Measurements from ENCODE around the gene SLC6A12. TPM values are rescaled to one million over a fixed set of nuclear protein-coding genes. Genes with fewer than 3 reads are reported as not detected.

Gene SLC6A12
- total RNA-seq, 4 donors from 2014 or later: 0.57 TPM; not detected in 3

DNA sequence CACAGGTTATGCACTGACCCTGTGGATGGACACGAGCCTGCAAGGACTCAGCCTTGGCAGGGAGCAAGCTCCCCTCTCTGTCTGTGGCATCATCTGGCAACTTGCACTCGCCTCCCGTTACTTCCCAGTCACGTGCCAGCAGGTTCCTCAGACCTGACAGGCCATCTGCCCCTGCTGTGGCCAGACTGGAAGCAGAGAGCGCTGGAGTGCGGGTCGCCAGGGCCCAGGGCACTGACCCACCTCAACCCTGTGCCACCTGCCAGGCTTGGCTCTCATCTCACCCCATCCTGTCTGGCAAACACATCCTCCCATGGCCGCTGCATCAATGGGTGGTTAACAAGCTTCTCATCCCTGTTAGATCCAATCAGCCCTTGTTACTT lies 28.4 kb downstream of the SLC6A12 start:
- intact Hi-C loops (cut with DNase I): no loop called here
- Histone ChIP-seq H3K27me3 (peaks cover 0 to 41% (median 0%) of the 10 kb centered on the region in 4 donors), H3K4me1 (peaks cover 8 to 18% (median 11%) of the 10 kb centered on the region in 3 donors), H3K9me3 (no peaks in the 10 kb centered on the region), H3K36me3 (no peaks in the 10 kb centered on the region), H3K4me3 (no peak overlapping the region), H3K27ac (no peak overlapping the region)
- TF ChIP-seq POLR2A (IDR thresholded peaks at IDR 0.05): no peak
- TF ChIP-seq, protein P1, sequence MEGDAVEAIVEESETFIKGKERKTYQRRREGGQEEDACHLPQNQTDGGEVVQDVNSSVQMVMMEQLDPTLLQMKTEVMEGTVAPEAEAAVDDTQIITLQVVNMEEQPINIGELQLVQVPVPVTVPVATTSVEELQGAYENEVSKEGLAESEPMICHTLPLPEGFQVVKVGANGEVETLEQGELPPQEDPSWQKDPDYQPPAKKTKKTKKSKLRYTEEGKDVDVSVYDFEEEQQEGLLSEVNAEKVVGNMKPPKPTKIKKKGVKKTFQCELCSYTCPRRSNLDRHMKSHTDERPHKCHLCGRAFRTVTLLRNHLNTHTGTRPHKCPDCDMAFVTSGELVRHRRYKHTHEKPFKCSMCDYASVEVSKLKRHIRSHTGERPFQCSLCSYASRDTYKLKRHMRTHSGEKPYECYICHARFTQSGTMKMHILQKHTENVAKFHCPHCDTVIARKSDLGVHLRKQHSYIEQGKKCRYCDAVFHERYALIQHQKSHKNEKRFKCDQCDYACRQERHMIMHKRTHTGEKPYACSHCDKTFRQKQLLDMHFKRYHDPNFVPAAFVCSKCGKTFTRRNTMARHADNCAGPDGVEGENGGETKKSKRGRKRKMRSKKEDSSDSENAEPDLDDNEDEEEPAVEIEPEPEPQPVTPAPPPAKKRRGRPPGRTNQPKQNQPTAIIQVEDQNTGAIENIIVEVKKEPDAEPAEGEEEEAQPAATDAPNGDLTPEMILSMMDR (IDR thresholded peaks at IDR 0.05): no peak
- 72% methylated on average over 3 of the region's 8 CpGs; no CpG with 5 or more reads in 1 of the 2 donors for WGBS, 2 donors
- DNase-seq: no peak

DNA sequence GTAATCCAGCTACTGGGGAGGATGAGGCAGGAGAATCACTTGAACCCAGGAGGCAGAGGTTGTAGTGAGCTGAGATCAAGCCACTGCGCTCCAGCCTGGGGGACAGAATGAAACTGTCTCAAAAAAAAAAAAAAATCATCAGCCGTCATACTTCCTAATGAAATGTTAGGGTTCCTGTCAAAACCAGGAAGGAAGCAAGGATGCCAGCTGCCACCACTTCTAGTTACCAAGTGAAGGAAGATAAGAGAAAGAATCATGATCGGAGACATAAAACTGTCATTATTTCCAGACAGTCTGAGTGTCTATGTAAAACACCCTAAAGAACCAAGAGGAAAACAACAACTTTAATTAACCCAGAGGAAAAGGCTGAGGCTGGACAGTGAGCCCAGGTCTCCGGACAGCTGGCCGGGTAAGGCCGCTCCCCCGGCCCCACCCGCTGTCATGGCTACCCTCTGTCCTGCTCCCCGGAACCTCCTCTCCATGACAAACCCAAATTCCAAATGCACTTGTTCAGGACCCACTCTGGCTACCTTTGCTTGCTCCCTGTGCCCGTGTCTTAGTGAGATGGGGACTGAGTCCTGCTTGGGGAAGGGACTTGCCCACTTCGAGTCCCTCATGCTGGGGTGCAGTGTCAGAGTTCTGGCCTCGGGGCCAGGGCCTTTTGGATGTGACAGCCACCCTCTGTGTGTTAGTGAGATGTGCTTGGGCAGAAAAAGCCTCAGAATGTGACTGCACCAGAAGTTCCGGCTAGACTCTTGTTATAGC lies 29.0 kb downstream of the SLC6A12 start:
- intact Hi-C loops (cut with DNase I): no loop called here
- Histone ChIP-seq H3K9me3 (no peaks in the 10 kb centered on the region), H3K27me3 (peaks cover 0 to 35% (median 0%) of the 10 kb centered on the region in 4 donors), H3K4me3 (no peak overlapping the region), H3K27ac (no peak overlapping the region), H3K36me3 (no peaks in the 10 kb centered on the region), H3K4me1 (peaks cover 8 to 22% (median 12%) of the 10 kb centered on the region in 3 donors)
- no peak for TF ChIP-seq POLR2A (IDR thresholded peaks at IDR 0.05)
- TF ChIP-seq, protein P1 (IDR thresholded peaks at IDR 0.05): no peak
- WGBS, 2 donors: 64 to 72% methylated on average over 12 of the region's 13 CpGs
- DNase-seq: no peak

DNA sequence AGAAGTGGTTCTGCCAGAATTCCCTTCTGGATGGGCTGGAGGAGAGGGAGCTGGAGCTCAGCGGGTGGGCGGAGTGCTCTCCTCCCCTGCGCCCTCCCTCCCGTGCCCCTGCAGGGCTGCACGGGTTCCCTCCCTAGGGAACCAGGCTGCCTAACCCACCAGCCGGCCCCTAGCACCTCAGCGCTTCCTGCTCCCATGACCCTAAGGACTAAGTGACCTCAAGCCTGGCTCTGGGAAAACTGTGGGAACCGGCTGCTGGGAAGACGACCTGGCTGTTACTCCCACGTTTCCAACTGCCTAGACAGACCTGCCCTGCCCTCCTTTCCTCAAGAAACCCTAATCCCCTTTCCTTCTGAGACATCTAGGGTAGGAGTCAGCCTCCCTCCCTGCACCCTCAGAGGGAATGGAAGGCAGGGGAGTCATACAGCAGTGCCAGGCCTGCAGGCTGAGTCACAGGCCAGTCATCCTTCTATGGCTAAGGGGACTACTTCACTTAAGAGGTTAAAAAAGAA lies 31.5 kb downstream of the SLC6A12 start:
- Histone ChIP-seq H3K4me3 (no peak overlapping the region), H3K4me1 (peaks cover 9 to 35% (median 13%) of the 10 kb centered on the region in 3 donors), H3K27me3 (peaks cover 0 to 38% (median 0%) of the 10 kb centered on the region in 4 donors), H3K27ac (no peak overlapping the region), H3K9me3 (no peaks in the 10 kb centered on the region), H3K36me3 (no peaks in the 10 kb centered on the region)
- no peak for DNase-seq
- TF ChIP-seq, protein P1 (IDR thresholded peaks at IDR 0.05): no peak
- no peak for TF ChIP-seq POLR2A (IDR thresholded peaks at IDR 0.05)
- 31% methylated on average over 9 of the region's 10 CpGs; no CpG with 5 or more reads in 1 of the 2 donors for whole genome bisulfite sequencing, 2 donors
- intact Hi-C loops (cut with DNase I): no loop called here

DNA sequence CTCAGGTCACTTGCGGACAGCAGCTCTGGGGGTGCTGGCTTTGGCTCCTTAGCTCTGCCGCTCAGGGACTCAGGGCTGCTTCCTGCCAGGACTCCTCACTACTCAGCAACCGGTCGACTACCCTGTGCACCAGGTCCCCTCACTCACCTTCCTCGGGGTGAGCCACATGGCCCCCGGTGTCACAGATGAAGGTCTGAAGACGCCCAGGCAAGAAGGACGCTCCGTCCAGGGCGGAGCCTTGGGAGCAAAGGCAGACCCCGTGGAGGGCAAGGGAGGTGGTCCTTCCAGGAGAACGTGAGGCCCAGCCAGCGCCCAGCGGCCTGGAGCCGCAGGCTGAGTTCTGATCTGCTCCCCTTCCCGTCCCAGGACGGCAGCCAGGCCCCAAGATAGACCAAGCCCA lies 32.0 kb downstream of the SLC6A12 start:
- Histone ChIP-seq H3K4me1 (peaks cover 9 to 38% (median 13%) of the 10 kb centered on the region in 3 donors), H3K4me3 (no peak overlapping the region), H3K27ac (no peak overlapping the region), H3K9me3 (no peaks in the 10 kb centered on the region), H3K27me3 (peaks cover 0 to 42% (median 0%) of the 10 kb centered on the region in 4 donors), H3K36me3 (no peaks in the 10 kb centered on the region)
- DNase-seq: no peak
- intact Hi-C loops (cut with DNase I): no loop called here
- TF ChIP-seq, protein P1 (IDR thresholded peaks at IDR 0.05): no peak
- TF ChIP-seq POLR2A (IDR thresholded peaks at IDR 0.05): no peak
- 80 to 93% methylated on average over 1 to 10 of the region's 17 CpGs for WGBS, 2 donors

DNA sequence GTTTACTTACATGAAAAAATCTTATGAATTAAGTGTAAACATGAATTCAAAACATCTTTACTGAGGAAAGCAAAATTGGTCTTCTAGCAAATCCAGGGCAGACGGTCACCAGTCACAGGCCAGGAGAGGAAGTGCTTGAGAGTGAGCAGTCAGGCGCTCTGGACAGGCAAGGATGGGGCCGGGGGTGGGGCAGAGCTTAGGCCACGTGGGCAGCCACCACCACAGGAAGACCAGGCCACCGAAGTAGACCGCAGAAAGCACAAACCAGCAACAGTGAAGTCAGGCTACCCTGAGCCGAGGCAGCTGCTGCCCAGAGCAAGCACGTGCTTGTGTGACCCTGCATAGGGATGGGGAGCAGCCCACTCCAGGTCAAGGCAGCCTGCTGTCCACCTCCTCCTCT lies 33.5 kb downstream of the SLC6A12 start:
- intact Hi-C loops (cut with DNase I): no loop called here
- H3K4me3 ChIP-seq: no peak overlapping the region
- DNase-seq: no peak
- no peaks in the 10 kb centered on the region for H3K36me3 ChIP-seq
- peaks cover 13 to 50% (median 16%) of the 10 kb centered on the region in 3 donors for H3K4me1 ChIP-seq
- TF ChIP-seq, protein P1 (IDR thresholded peaks at IDR 0.05): no peak
- TF ChIP-seq POLR2A (IDR thresholded peaks at IDR 0.05): no peak
- peak overlapping the region in 1 of 4 donors; percentile 29 for H3K27ac ChIP-seq
- peaks cover 0 to 41% (median 0%) of the 10 kb centered on the region in 4 donors for H3K27me3 ChIP-seq
- 60 to 73% methylated on average over 3 to 7 of the region's 8 CpGs for whole genome bisulfite sequencing, 2 donors
- H3K9me3 ChIP-seq: no peaks in the 10 kb centered on the region
